Stomach (tissue), 4 donors: ENCODE data around the gene GJB6.

ENCODE experiments used
- EP300 ChIP-seq: sonication (generic); formaldehyde crosslinking; IDR thresholded peaks from one replicate; pipeline ENCODE4 v1.6.1; 2017; ENCODE audit warnings: antibody characterized with exemption
- POLR2A ChIP-seq, 4 donors: fragments of 450-650 bp; IDR thresholded peaks; one replicate each; pipeline ENCODE4 v1.6.1; 2016; ENCODE audit warnings: antibody characterized with exemption in 4 of 4, control low read depth in 2 of 4, mild to moderate bottlenecking in 1 of 4, moderate library complexity in 1 of 4
- POLR2AphosphoS5 ChIP-seq, 3 donors: sonication (generic); formaldehyde crosslinking; IDR thresholded peaks; one replicate each; pipeline ENCODE4 v1.6.1; 2016; ENCODE audit warnings: antibody characterized with exemption in 3 of 3
- TF ChIP-seq, protein P1 (sequence below), 7 experiments: fragments of 450-650 bp in 4 of 7; fragments of 200-600 bp in 3 of 7; sonication (generic) in 3 of 7; IDR thresholded peaks; one replicate each; pipeline ENCODE4 v1.5.1; 2016 to 2019; ENCODE audit warnings: antibody characterized with exemption in 7 of 7, control low read depth in 2 of 7, mild to moderate bottlenecking in 1 of 7

- TF ChIP-seq, protein P1, sequence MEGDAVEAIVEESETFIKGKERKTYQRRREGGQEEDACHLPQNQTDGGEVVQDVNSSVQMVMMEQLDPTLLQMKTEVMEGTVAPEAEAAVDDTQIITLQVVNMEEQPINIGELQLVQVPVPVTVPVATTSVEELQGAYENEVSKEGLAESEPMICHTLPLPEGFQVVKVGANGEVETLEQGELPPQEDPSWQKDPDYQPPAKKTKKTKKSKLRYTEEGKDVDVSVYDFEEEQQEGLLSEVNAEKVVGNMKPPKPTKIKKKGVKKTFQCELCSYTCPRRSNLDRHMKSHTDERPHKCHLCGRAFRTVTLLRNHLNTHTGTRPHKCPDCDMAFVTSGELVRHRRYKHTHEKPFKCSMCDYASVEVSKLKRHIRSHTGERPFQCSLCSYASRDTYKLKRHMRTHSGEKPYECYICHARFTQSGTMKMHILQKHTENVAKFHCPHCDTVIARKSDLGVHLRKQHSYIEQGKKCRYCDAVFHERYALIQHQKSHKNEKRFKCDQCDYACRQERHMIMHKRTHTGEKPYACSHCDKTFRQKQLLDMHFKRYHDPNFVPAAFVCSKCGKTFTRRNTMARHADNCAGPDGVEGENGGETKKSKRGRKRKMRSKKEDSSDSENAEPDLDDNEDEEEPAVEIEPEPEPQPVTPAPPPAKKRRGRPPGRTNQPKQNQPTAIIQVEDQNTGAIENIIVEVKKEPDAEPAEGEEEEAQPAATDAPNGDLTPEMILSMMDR (IDR thresholded peaks at IDR 0.05), result no peak
- TF ChIP-seq POLR2A (IDR thresholded peaks at IDR 0.05) (no peak), POLR2AphosphoS5 (IDR thresholded peaks at IDR 0.05) (no peak), EP300 (no peak)
Measured at GRCh38 chr13:20222553-20222952, 9.6 kb downstream of the GJB6 start.
